HG03066 (cell line): Measurements from ENCODE around the gene PAK5.

Experiments used
- ATAC-seq: cut with Tn5 transposase; IDR thresholded peaks from one replicate; pipeline ENCODE4 v1.9.1; 2021; ENCODE audit warnings: low read depth; ENCODE audit not compliant: unreplicated experiment

Gene PAK5

GRCh38 chr20:9506280-9506821 is 332.5 kb downstream of the PAK5 start:
- ATAC-seq = no peak

- ATAC-seq = no peak
These were observed 335.2 kb downstream of the PAK5 start for GRCh38 chr20:9503526-9504245.

GRCh38 chr20:9501473-9501872 is 337.4 kb downstream of the PAK5 start:
- ATAC-seq = no peak

- no peak for ATAC-seq
These were observed 338.8 kb downstream of the PAK5 start for GRCh38 chr20:9500121-9500520.

GRCh38 chr20:9499126-9499899 is 339.6 kb downstream of the PAK5 start:
- ATAC-seq = no peak

- no peak for ATAC-seq
These were observed 340.6 kb downstream of the PAK5 start for GRCh38 chr20:9498322-9498721.

GRCh38 chr20:9496155-9496554 is 342.7 kb downstream of the PAK5 start:
- no peak for ATAC-seq

GRCh38 chr20:9495701-9496100 is 343.2 kb downstream of the PAK5 start:
- no peak for ATAC-seq

- ATAC-seq = no peak
These were observed 345.1 kb downstream of the PAK5 start for GRCh38 chr20:9493803-9494202.

- ATAC-seq = no peak
These were observed 346.8 kb downstream of the PAK5 start for GRCh38 chr20:9492067-9492466.

- no peak for ATAC-seq
These were observed 347.6 kb downstream of the PAK5 start for GRCh38 chr20:9491324-9491723.

GRCh38 chr20:9490631-9491030 is 348.2 kb downstream of the PAK5 start:
- no peak for ATAC-seq

GRCh38 chr20:9490161-9490560 is 348.7 kb downstream of the PAK5 start:
- no peak for ATAC-seq

GRCh38 chr20:9488063-9488462 is 350.8 kb downstream of the PAK5 start:
- no peak for ATAC-seq
